ENCODE data around the gene EPHA7.

The EPHA7 gene

GRCh38 chr6:93417421-93418013 lies 1.8 kb downstream of the EPHA7 start:
- H3K4me3 ChIP-seq (replicated peaks; ENCODE audit: insufficient read depth, low read length) = no peak overlapping the region
- peaks cover 55% of the 10 kb centered on the region for H3K27me3 ChIP-seq (ENCODE audit: insufficient read depth, poor library complexity, severe bottlenecking)

GRCh38 chr6:93416571-93417420 lies 2.6 kb downstream of the EPHA7 start:
- Histone ChIP-seq H3K27me3 (ENCODE audit: insufficient read depth, poor library complexity, severe bottlenecking) (peaks cover 55% of the 10 kb centered on the region), H3K27ac (replicated peaks) (no peak overlapping the region), H3K4me3 (replicated peaks; ENCODE audit: insufficient read depth, low read length) (no peak overlapping the region)
- no peak for DNase-seq (ENCODE audit: low read depth in 1 of 2, low spot score in 1 of 2)
- TF ChIP-seq POLR2AphosphoS5 (IDR thresholded peaks at IDR 0.05; ENCODE audit: low read depth) (no peak), CTCF (IDR thresholded peaks at IDR 0.05; ENCODE audit: insufficient read depth, low read length) (no peak), REST (IDR thresholded peaks at IDR 0.05; ENCODE audit: insufficient replicate concordance, low read depth) (no peak), SPI1 (IDR thresholded peaks at IDR 0.05; ENCODE audit: borderline replicate concordance, low read depth) (no peak), GABPA (IDR thresholded peaks at IDR 0.05; ENCODE audit: low read depth) (no peak)

More at GRCh38 chr6:93417421-93418013, 1.8 kb downstream of the EPHA7 start:
- DNase-seq (ENCODE audit: low read depth in 1 of 2, low spot score in 1 of 2) = no peak
- no peak for TF ChIP-seq SPI1 (IDR thresholded peaks at IDR 0.05; ENCODE audit: borderline replicate concordance, low read depth)
- no peak for TF ChIP-seq POLR2AphosphoS5 (IDR thresholded peaks at IDR 0.05; ENCODE audit: low read depth)
- TF ChIP-seq CTCF (IDR thresholded peaks at IDR 0.05; ENCODE audit: insufficient read depth, low read length) = no peak
- no peak for TF ChIP-seq GABPA (IDR thresholded peaks at IDR 0.05; ENCODE audit: low read depth)
- TF ChIP-seq REST (IDR thresholded peaks at IDR 0.05; ENCODE audit: insufficient replicate concordance, low read depth) = no peak
- H3K27ac ChIP-seq (replicated peaks) = no peak overlapping the region

- Histone ChIP-seq H3K4me3 (replicated peaks; ENCODE audit: insufficient read depth, low read length) (no peak overlapping the region), H3K27me3 (ENCODE audit: insufficient read depth, poor library complexity, severe bottlenecking) (peaks cover 29% of the 10 kb centered on the region), H3K27ac (replicated peaks) (no peak overlapping the region)
- TF ChIP-seq POLR2AphosphoS5 (IDR thresholded peaks at IDR 0.05; ENCODE audit: low read depth) (no peak), CTCF (IDR thresholded peaks at IDR 0.05; ENCODE audit: insufficient read depth, low read length) (no peak), GABPA (IDR thresholded peaks at IDR 0.05; ENCODE audit: low read depth) (no peak), REST (IDR thresholded peaks at IDR 0.05; ENCODE audit: insufficient replicate concordance, low read depth) (no peak), SPI1 (IDR thresholded peaks at IDR 0.05; ENCODE audit: borderline replicate concordance, low read depth) (no peak)
- DNase-seq (ENCODE audit: low read depth in 1 of 2, low spot score in 1 of 2) = no peak
These were observed 6.2 kb downstream of the EPHA7 start for GRCh38 chr6:93413190-93413589.

Measured in HL-60 (cell line).